Esophagus muscularis mucosa (tissue), 4 donors: ENCODE measurements around the gene NSMCE1. TPM values are rescaled to one million over a fixed set of nuclear protein-coding genes. Genes with fewer than 3 reads are reported as not detected.

Source experiments
- DNase-seq: peaks from one replicate; pipeline ENCODE4 v3.0.0-alpha.2; 2017; ENCODE audit errors: extremely low spot score
- H3K27ac ChIP-seq, 4 donors: fragments of 200-600 bp; sonication (generic); replicated peaks in 1 of 4; 1 replicate in 3 of 4; 2 replicates in 1 of 4; pipeline ENCODE4 v1.5.1; 2016 to 2019; ENCODE audit warnings: mild to moderate bottlenecking in 1 of 4
- H3K27me3 ChIP-seq, 4 donors: fragments of 200-600 bp; sonication (generic); one replicate each; pipeline versions ENCODE4 v1.5.1 to v1.6.0; 2016 to 2019
- H3K36me3 ChIP-seq, 4 donors: fragments of 200-600 bp; sonication (generic); one replicate each; pipeline ENCODE4 v1.5.1; 2016 to 2019
- H3K4me1 ChIP-seq, 4 donors: fragments of 200-600 bp; sonication (generic); one replicate each; pipeline ENCODE4 v1.5.1; 2016 to 2019
- H3K4me3 ChIP-seq, 4 donors: fragments of 200-600 bp; sonication (generic); 1 replicate in 2 of 4; 2 replicates in 2 of 4; pipeline ENCODE4 v1.5.1; 2016 to 2019; ENCODE audit warnings: mild to moderate bottlenecking in 4 of 4, moderate library complexity in 1 of 4
- H3K9me3 ChIP-seq, 4 donors: fragments of 200-600 bp; sonication (generic); 1 replicate in 3 of 4; 2 replicates in 1 of 4; pipeline ENCODE4 v1.5.1; 2016 to 2019
- EP300 ChIP-seq: sonication (generic); formaldehyde crosslinking; IDR thresholded peaks from one replicate; pipeline ENCODE4 v1.6.1; 2017; ENCODE audit warnings: antibody characterized with exemption
- POLR2A ChIP-seq: fragments of 450-650 bp; IDR thresholded peaks from one replicate; pipeline ENCODE4 v1.6.1; 2017; ENCODE audit warnings: antibody characterized with exemption, moderate library complexity, mild to moderate bottlenecking, low read depth
- POLR2AphosphoS5 ChIP-seq, 2 donors: sonication (generic); formaldehyde crosslinking; IDR thresholded peaks; one replicate each; pipeline ENCODE4 v1.6.1; 2017; ENCODE audit warnings: antibody characterized with exemption in 2 of 2
- WGBS: methylation state at CpG from one replicate; pipeline ENCODE4 v1.1.5; 2018; 5-methylcytosine and 5-hydroxymethylcytosine counted together
- intact Hi-C: fragments of 100-400 bp; cut with DNase I; formaldehyde crosslinking; loops from one replicate; pipeline ENCODE4 v1.15.1; 2023
- total RNA-seq, 4 donors: library from RNA; depleted of rRNA; stranded (reverse); fragments of >200 nt; gene quantifications; one replicate each; pipeline versions ENCODE4 v1.1.0 to v1.2.1, GENCODE V29; 2016
- TF ChIP-seq, protein P1 (sequence below), 3 experiments: fragments of 200-600 bp in 2 of 3; fragments of 450-650 bp in 1 of 3; sonication (generic) in 2 of 3; IDR thresholded peaks; one replicate each; pipeline ENCODE4 v1.5.1; 2017 to 2019; ENCODE audit warnings: antibody characterized with exemption in 3 of 3, mild to moderate bottlenecking in 2 of 3, moderate library complexity in 1 of 3

The NSMCE1 gene
- total RNA-seq, 4 donors from 2014 or later, result 49.7 to 68.8 (median 64.0) TPM

DNA sequence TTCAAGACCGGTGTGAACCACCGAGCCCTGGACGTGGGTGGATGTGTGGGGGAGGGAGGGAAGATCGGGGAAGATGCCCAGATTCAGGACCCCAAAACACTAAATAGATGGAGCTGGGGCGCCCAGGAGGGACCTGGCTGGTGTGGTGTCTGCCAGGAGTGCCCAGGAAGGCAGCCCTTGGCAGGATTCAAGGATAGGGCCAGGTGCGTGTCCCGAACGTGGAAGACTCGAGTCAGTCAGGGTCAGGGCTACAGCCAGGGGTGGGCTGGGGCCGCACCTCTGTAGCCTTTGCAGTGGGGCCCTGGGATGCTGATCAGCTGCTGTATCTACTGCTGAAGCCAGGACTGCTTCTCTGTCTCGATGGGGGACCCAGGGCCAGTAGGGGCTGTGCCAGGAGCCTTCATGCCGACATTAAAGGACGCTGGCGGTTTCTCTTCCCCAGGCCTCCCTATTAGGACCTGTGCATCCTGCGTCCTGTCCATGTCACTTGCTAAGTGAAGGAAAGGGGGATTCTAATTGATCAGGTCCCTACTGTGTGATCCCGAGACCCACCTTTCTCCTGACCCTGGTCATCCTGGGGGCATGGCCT, 52.2 kb downstream of the NSMCE1 start:
- no peak for DNase-seq
- Histone ChIP-seq H3K4me1 (peaks cover 0 to 3% (median 2%) of the 10 kb centered on the region in 4 donors), H3K9me3 (no peaks in the 10 kb centered on the region), H3K27ac (no peak overlapping the region), H3K27me3 (no peaks in the 10 kb centered on the region), H3K36me3 (peaks cover 7 to 68% (median 46%) of the 10 kb centered on the region in 4 donors), H3K4me3 (no peak overlapping the region)
- 84% methylated on average over 12 of the region's 16 CpGs for WGBS
- TF ChIP-seq POLR2AphosphoS5 (IDR thresholded peaks at IDR 0.05) (no peak), POLR2A (no peak), EP300 (no peak)
- TF ChIP-seq, protein P1, sequence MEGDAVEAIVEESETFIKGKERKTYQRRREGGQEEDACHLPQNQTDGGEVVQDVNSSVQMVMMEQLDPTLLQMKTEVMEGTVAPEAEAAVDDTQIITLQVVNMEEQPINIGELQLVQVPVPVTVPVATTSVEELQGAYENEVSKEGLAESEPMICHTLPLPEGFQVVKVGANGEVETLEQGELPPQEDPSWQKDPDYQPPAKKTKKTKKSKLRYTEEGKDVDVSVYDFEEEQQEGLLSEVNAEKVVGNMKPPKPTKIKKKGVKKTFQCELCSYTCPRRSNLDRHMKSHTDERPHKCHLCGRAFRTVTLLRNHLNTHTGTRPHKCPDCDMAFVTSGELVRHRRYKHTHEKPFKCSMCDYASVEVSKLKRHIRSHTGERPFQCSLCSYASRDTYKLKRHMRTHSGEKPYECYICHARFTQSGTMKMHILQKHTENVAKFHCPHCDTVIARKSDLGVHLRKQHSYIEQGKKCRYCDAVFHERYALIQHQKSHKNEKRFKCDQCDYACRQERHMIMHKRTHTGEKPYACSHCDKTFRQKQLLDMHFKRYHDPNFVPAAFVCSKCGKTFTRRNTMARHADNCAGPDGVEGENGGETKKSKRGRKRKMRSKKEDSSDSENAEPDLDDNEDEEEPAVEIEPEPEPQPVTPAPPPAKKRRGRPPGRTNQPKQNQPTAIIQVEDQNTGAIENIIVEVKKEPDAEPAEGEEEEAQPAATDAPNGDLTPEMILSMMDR (IDR thresholded peaks at IDR 0.05), result no peak
- intact Hi-C loops, result no loop called here

DNA sequence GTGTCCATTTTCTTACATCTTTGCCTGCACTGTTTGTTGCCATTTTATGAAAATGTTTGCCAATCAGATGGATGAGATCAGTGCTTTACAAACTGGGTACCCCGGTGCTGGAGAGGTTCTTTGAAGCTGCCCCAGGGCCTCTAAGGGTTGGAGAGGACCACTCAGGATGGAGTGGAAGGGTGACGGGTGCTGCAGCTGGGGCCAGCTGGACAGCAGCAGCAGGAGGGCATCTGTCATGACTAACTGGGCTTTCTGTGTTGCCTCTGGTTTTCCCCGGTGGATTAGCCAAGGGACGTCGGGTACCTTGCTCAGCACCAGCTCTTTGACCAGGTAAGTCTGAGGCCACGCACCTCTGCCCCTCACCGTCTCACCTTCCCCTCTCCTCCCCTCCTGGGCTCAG, 52.9 kb downstream of the NSMCE1 start:
- no peak for TF ChIP-seq POLR2A
- TF ChIP-seq, protein P1 (IDR thresholded peaks at IDR 0.05), result no peak
- no peak for TF ChIP-seq POLR2AphosphoS5 (IDR thresholded peaks at IDR 0.05)
- no peak for TF ChIP-seq EP300
- Histone ChIP-seq H3K36me3 (peaks cover 14 to 75% (median 53%) of the 10 kb centered on the region in 4 donors), H3K27me3 (no peaks in the 10 kb centered on the region), H3K4me1 (no peaks in the 10 kb centered on the region), H3K27ac (no peak overlapping the region), H3K9me3 (no peaks in the 10 kb centered on the region), H3K4me3 (no peak overlapping the region)
- intact Hi-C loops, result no loop called here
- 92% methylated on average over 7 of the region's 7 CpGs for WGBS
- DNase-seq, result no peak

DNA sequence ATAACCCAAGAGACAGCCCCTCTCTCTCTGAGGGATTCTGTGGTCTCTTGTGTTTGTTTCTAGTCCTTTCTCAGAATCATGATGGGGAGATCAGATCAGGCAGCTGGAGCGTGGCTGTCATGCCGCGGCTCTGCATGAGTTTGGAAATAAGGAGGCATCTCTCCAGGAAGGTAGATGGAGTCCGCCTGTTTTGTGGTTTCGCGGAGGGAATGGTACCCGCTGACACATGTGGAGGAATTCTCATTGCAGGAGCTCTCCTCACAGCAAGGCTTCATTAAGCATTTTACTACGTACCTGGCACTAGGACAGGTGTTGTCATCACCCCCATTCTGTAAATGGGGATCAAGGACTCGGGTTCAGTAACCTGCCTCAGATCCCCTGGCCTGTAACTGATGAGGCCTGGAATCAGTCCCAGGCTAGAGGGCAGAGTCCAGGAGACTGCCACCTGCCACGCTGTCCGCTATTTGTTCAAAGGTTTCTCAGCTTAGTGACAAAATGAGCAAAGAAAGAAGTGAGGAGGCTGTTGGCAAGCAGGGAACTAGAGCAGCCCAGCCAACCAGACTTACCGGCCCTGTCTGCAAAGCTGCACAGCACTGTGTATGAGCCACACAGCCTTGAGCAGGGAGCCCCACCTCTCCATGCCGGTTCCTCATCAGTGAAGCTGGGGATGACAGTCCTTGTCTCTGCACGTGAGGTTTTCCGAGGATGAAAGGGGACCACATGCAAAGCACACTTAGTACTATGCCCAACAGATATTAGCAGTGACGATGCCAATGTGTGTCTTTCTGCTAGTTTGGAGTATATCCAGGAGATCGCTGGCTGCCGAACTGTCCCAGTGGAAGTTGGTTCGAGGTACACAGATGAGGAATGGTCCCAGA, 54.2 kb downstream of the NSMCE1 start:
- no peak overlapping the region for H3K27ac ChIP-seq
- H3K4me3 ChIP-seq, result no peak overlapping the region
- peaks cover 23 to 84% (median 64%) of the 10 kb centered on the region in 4 donors for H3K36me3 ChIP-seq
- TF ChIP-seq, protein P1 (IDR thresholded peaks at IDR 0.05), result no peak
- TF ChIP-seq POLR2AphosphoS5 (IDR thresholded peaks at IDR 0.05) (no peak), POLR2A (no peak), EP300 (no peak)
- WGBS, result 89% methylated on average over 15 of the region's 19 CpGs
- no peaks in the 10 kb centered on the region for H3K9me3 ChIP-seq
- H3K4me1 ChIP-seq, result no peaks in the 10 kb centered on the region
- intact Hi-C loops, result no loop called here
- DNase-seq, result no peak
- H3K27me3 ChIP-seq, result no peaks in the 10 kb centered on the region

DNA sequence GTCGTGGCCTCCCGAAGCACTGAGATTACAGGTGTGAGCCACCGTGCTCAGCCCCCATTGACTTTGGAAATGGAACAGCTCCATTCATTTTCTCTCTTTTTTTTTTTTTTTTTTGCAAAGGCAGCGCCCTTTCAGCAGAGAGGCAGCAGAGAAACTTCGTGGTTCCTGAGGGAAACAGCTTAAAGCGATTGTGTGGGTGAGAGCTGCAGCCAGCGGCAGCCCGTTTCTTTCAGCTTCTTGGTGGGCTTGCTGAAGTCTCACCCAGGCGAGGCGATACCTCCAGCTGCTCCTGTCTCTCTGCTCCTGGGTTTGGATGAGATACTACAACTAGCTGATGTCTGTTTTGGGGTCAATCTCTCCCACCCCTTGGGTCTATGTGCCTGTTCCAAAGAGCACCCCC, 57.5 kb downstream of the NSMCE1 start:
- no peak overlapping the region for H3K27ac ChIP-seq
- intact Hi-C loops, result no loop called here
- TF ChIP-seq, protein P1 (IDR thresholded peaks at IDR 0.05), result no peak
- no peak for TF ChIP-seq POLR2AphosphoS5 (IDR thresholded peaks at IDR 0.05)
- no peak for TF ChIP-seq POLR2A

More for the DNA sequence above, 57.5 kb downstream of the NSMCE1 start:
- no peaks in the 10 kb centered on the region for H3K27me3 ChIP-seq
- no peaks in the 10 kb centered on the region for H3K4me1 ChIP-seq
- no peaks in the 10 kb centered on the region for H3K9me3 ChIP-seq
- no peak overlapping the region for H3K4me3 ChIP-seq
- 91% methylated on average over 10 of the region's 10 CpGs for WGBS
- DNase-seq, result no peak
- H3K36me3 ChIP-seq, result peaks cover 23 to 74% (median 51%) of the 10 kb centered on the region in 4 donors
